ENCODE data around the gene HABP2. TPM values are rescaled to one million over a fixed set of nuclear protein-coding genes. Genes with fewer than 3 reads are reported as not detected.

HABP2 gene
- total and polyA plus RNA-seq, 9 of the 15 experiments (the other 6 are each of a cell fraction or from before 2014, with no cell fraction given), result 0.09 TPM; not detected in 8

DNA sequence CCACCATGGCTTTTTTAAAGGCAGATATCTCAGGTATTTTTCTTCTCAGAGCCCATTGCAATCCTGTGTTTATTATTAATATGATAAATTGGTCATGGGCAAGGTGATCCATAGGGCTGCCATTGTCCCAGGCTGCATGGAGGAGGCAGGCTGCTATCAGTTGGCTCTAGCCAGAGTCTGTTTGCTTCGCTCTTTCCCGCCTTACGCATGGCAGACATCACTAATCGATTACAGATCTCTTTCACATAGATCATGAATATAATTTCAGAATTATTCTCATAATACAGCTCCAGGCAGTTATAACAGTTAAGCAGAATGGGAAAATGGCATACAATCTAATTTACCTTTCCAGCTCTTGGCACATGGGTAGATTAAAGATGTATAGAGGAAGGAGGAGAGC is 30.4 kb upstream of the HABP2 start (continued):
- TF ChIP-seq SMAD4 (CRISPR knock-in tag; conservative IDR thresholded peaks at IDR 0.05) (no peak), GTF2E2 (tag; IDR thresholded peaks at IDR 0.05) (no peak), ZKSCAN3 (CRISPR knock-in tag; IDR thresholded peaks at IDR 0.05) (no peak), ZFP36 (IDR thresholded peaks at IDR 0.05; ENCODE audit: low read depth, low read length, partially characterized antibody) (peak; percentile 28), ZNF282 (CRISPR knock-in tag; IDR thresholded peaks at IDR 0.05) (no peak), KAT2B (IDR thresholded peaks at IDR 0.05; ENCODE audit: low read depth, low read length) (no peak), ZNF717 (CRISPR knock-in tag; IDR thresholded peaks at IDR 0.05) (no peak), POLR3G (IDR thresholded peaks at IDR 0.05; ENCODE audit: extremely low read depth, insufficient read length, insufficient replicate concordance) (no peak), ZNF586 (CRISPR knock-in tag; conservative IDR thresholded peaks at IDR 0.05) (no peak), ZNF584 (CRISPR knock-in tag; IDR thresholded peaks at IDR 0.05; ENCODE audit: low read depth) (no peak), NR2F6 (CRISPR knock-in tag; IDR thresholded peaks at IDR 0.05) (no peak), PRMT5 (CRISPR knock-in tag; IDR thresholded peaks at IDR 0.05) (no peak), PPARD (CRISPR knock-in tag; IDR thresholded peaks at IDR 0.05) (no peak)
- TF ChIP-seq, protein P1, sequence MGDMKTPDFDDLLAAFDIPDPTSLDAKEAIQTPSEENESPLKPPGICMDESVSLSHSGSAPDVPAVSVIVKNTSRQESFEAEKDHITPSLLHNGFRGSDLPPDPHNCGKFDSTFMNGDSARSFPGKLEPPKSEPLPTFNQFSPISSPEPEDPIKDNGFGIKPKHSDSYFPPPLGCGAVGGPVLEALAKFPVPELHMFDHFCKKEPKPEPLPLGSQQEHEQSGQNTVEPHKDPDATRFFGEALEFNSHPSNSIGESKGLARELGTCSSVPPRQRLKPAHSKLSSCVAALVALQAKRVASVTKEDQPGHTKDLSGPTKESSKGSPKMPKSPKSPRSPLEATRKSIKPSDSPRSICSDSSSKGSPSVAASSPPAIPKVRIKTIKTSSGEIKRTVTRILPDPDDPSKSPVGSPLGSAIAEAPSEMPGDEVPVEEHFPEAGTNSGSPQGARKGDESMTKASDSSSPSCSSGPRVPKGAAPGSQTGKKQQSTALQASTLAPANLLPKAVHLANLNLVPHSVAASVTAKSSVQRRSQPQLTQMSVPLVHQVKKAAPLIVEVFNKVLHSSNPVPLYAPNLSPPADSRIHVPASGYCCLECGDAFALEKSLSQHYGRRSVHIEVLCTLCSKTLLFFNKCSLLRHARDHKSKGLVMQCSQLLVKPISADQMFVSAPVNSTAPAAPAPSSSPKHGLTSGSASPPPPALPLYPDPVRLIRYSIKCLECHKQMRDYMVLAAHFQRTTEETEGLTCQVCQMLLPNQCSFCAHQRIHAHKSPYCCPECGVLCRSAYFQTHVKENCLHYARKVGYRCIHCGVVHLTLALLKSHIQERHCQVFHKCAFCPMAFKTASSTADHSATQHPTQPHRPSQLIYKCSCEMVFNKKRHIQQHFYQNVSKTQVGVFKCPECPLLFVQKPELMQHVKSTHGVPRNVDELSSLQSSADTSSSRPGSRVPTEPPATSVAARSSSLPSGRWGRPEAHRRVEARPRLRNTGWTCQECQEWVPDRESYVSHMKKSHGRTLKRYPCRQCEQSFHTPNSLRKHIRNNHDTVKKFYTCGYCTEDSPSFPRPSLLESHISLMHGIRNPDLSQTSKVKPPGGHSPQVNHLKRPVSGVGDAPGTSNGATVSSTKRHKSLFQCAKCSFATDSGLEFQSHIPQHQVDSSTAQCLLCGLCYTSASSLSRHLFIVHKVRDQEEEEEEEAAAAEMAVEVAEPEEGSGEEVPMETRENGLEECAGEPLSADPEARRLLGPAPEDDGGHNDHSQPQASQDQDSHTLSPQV (IDR thresholded peaks at IDR 0.05), result no peak
- TF ChIP-seq, protein P2, sequence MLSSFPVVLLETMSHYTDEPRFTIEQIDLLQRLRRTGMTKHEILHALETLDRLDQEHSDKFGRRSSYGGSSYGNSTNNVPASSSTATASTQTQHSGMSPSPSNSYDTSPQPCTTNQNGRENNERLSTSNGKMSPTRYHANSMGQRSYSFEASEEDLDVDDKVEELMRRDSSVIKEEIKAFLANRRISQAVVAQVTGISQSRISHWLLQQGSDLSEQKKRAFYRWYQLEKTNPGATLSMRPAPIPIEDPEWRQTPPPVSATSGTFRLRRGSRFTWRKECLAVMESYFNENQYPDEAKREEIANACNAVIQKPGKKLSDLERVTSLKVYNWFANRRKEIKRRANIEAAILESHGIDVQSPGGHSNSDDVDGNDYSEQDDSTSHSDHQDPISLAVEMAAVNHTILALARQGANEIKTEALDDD (IDR thresholded peaks at IDR 0.05), result no peak
